ENCODE results near the gene PLCG2. TPM values are rescaled to one million over a fixed set of nuclear protein-coding genes. Genes with fewer than 3 reads are reported as not detected.
"Not testable (repeated sequence)": the region's sequence is repeated elsewhere in the genome, so short reads cannot be mapped to it uniquely, and the experiment has no call there.

The PLCG2 gene
- total and polyA plus RNA-seq, 8 donors: 5.1 to 48.7 (median 9.4) TPM

DNA sequence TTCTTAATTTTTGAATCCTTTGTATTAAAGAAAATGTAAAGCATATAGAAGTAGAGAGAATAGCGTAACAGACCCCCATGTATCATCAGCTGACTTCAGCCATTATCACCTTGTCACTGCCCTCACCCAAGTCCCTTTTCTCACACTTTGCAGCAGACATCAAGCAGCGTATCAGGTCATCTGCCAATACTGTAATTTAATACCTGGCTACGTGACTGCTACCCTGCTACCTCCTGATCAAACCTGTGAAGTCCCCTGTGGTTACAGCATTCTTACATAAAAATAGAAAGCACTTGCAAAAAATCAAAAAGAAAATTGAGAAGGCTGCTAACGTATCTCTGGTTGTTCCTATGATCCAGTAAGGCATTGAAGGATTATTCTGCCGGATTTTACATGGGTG is 96.4 kb downstream of the PLCG2 start:
- DNase-seq (no peak), ATAC-seq (no peak)
- Histone ChIP-seq H3K4me3 (no peak overlapping the region), H3K9me3 (no peaks in the 10 kb centered on the region), H3K27me3 (no peaks in the 10 kb centered on the region), H3K36me3 (peaks cover 0 to 15% of the 10 kb centered on the region in 2 donors), H3K27ac (no peak overlapping the region), H3K4me1 (peaks cover 0 to 10% of the 10 kb centered on the region in 2 donors)
- intact Hi-C loops (cut with DNase I): loop anchor here in 1 of 2 donors (10.0 kb wide), 1 partner anchor 91 kb away; no protein-coding TSS in a partner anchor
- no peak for TF ChIP-seq CTCF (IDR thresholded peaks at IDR 0.05)

DNA sequence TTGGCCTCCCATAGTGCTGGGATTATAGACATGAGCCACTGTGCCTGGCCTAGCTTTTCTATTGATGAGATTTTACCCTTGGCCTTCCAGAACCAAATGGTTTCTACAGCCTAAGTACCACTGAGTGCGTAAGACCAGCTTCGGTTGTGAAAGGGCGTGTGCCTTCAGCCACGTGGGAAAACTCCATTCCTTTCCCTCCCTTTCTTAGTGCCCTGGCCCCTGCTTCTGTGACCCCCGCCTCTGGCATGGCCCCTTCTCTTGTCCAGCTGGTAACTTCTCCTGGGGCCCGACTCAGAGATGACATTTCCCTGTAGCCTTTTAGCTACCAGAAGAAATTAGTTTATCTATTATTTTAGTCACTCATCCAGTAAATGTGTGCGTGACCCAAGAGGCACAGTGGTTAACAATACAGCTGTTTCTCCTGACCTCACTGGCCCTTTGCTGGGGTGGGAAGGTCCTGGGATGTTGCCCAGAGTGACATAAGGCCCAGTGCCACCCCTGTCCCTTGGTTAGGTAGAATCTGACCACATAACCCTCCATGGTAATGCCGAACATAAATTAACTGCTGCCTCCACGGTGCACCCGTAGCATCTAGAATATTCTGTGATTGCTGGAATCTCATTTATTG is 97.3 kb downstream of the PLCG2 start:
- no peaks in the 10 kb centered on the region for H3K27me3 ChIP-seq
- H3K9me3 ChIP-seq: no peaks in the 10 kb centered on the region
- no peak for ATAC-seq
- intact Hi-C loops (cut with DNase I): loop anchor here in 1 of 2 donors (10.0 kb wide), 1 partner anchor 92 kb away; no protein-coding TSS in a partner anchor
- H3K36me3 ChIP-seq: peaks cover 0 to 13% of the 10 kb centered on the region in 2 donors
- no peak for TF ChIP-seq CTCF (IDR thresholded peaks at IDR 0.05)
- peaks cover 0 to 10% of the 10 kb centered on the region in 2 donors for H3K4me1 ChIP-seq
- H3K27ac ChIP-seq: no peak overlapping the region
- no peak for DNase-seq
- H3K4me3 ChIP-seq: no peak overlapping the region

DNA sequence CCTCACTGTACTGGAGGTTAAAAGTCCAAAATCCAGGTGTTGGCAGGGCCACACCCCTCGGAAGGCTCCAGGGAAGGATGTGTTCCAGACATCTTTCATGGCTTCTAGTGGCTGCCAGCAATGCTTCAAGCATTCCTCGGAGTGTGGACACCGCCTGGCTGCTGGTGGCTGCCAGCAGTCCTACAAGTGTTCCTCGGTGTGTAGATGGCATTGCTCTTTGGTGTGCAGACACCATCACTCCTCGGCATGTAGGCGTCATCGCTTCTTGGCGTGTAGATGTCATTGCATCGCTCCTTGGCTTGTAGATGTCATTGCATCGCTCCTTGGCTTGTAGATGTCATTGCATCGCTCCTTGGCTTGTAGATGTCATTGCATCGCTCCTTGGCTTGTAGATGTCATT is 98.4 kb downstream of the PLCG2 start:
- H3K4me3 ChIP-seq, H3K9me3 ChIP-seq, ATAC-seq, H3K27me3 ChIP-seq, H3K27ac ChIP-seq, H3K4me1 ChIP-seq, DNase-seq: not testable (repeated sequence)
- intact Hi-C loops (cut with DNase I): loop anchor here in 1 of 2 donors (10.0 kb wide), 1 partner anchor 93 kb away; no protein-coding TSS in a partner anchor
- peaks cover 0 to 13% of the 10 kb centered on the region in 2 donors for H3K36me3 ChIP-seq

GRCh38 chr16:81878529-81878928 is 99.4 kb downstream of the PLCG2 start:
- ATAC-seq: no peak

DNA sequence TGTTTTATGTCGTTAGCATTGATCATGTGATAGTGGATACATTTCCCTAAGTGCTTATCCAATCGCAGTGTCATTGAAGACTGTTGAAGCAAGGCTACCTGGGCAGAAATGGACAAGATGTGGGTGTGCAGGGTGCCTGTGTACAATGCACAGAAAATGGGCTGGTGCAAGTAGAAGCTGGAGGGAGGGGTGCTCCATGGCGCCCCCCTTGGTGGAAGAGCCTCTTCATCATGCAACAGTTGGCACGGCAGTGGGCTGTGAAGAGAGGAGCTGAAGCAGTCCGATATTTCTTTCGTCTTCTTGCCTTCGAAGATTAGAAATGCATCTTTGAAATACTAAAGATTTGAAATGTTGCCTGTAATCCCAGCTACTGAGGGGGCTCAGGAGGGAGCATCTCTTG is 100.5 kb downstream of the PLCG2 start:
- Histone ChIP-seq H3K36me3 (peaks cover 0 to 25% of the 10 kb centered on the region in 2 donors), H3K9me3 (no peaks in the 10 kb centered on the region), H3K4me3 (no peak overlapping the region), H3K4me1 (no peaks in the 10 kb centered on the region), H3K27me3 (no peaks in the 10 kb centered on the region), H3K27ac (no peak overlapping the region)
- no peak for DNase-seq
- no peak for ATAC-seq
- TF ChIP-seq CTCF (IDR thresholded peaks at IDR 0.05): no peak
- intact Hi-C loops (cut with DNase I): loop anchor here in 1 of 2 donors (10.0 kb wide), 1 partner anchor 95 kb away; no protein-coding TSS in a partner anchor

More at GRCh38 chr16:81878529-81878928, 99.4 kb downstream of the PLCG2 start:
- Histone ChIP-seq H3K27ac (no peak overlapping the region), H3K4me3 (no peak overlapping the region), H3K4me1 (peaks cover 0 to 10% of the 10 kb centered on the region in 2 donors), H3K36me3 (peaks cover 0 to 20% of the 10 kb centered on the region in 2 donors), H3K27me3 (no peaks in the 10 kb centered on the region), H3K9me3 (no peaks in the 10 kb centered on the region)
- intact Hi-C loops (cut with DNase I): loop anchor here in 1 of 2 donors (10.0 kb wide), 1 partner anchor 94 kb away; no protein-coding TSS in a partner anchor
- DNase-seq: no peak
- TF ChIP-seq CTCF (IDR thresholded peaks at IDR 0.05): no peak

All from left lung (tissue), 10 donors.